Choroid plexus epithelial cell (primary cell): ENCODE data around the gene PTPRB.

Source experiments
- DNase-seq: peaks from one replicate; pipeline ENCODE4 v3.0.0-alpha.2; 2010; ENCODE audit warnings: low read depth
- H3K4me3 ChIP-seq: 2 replicates; pipeline ENCODE4 v1.5.1; 2011; ENCODE audit warnings: low read depth, mild to moderate bottlenecking, control low read depth, low read length, moderate library complexity
- TF ChIP-seq, protein P1 (sequence below): conservative IDR thresholded peaks from 2 replicates; pipeline ENCODE4 v1.5.1; 2011; ENCODE audit warnings: low read depth, mild to moderate bottlenecking, control low read depth, inconsistent platforms, low read length, moderate library complexity

Gene PTPRB

DNA sequence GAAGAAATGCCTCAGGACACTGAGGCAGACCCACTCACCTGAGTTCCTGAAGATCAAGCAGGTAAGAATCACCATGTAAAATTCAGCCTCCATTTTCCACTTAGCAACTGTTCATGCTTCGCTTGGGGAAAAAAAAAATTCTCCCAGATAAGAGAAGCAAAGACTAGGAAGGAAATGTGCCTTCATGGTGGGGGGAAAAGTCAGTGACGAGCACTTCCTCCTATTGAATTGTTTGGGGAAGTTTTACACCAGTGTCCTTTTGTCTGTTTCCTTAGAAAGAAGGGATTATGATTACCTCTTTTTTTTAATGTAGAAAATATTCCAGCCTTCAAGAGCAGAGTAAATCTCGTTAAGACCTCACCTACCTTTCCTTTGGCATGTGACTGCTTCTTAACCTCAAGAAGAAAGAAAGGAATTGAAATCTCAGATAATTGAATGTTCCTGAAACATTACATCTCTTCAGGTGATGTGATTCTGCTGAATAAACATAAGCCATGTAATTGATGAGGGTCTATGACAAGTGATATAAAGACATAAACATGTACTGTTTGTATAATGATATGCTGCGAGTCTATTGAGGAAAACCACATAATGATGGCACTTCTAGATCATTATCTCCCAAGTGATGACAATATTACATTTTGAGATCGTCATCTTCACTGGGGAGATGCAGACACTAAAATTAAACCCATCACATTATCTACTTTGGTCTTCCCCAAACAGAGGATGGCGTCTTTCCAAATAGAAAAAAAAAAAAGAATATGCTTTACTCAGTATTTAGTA is at the start of gene PTPRB:
Gene PTPRB (minus strand): TSS at position 127 of the 783 bp plus-strand sequence. CDS start 34 bp downstream, at position 93.
- no peak within 1 kb of the TSS for H3K4me3 ChIP-seq
- TF ChIP-seq, protein P1, sequence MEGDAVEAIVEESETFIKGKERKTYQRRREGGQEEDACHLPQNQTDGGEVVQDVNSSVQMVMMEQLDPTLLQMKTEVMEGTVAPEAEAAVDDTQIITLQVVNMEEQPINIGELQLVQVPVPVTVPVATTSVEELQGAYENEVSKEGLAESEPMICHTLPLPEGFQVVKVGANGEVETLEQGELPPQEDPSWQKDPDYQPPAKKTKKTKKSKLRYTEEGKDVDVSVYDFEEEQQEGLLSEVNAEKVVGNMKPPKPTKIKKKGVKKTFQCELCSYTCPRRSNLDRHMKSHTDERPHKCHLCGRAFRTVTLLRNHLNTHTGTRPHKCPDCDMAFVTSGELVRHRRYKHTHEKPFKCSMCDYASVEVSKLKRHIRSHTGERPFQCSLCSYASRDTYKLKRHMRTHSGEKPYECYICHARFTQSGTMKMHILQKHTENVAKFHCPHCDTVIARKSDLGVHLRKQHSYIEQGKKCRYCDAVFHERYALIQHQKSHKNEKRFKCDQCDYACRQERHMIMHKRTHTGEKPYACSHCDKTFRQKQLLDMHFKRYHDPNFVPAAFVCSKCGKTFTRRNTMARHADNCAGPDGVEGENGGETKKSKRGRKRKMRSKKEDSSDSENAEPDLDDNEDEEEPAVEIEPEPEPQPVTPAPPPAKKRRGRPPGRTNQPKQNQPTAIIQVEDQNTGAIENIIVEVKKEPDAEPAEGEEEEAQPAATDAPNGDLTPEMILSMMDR: no peak
- DNase-seq: no peak

DNA sequence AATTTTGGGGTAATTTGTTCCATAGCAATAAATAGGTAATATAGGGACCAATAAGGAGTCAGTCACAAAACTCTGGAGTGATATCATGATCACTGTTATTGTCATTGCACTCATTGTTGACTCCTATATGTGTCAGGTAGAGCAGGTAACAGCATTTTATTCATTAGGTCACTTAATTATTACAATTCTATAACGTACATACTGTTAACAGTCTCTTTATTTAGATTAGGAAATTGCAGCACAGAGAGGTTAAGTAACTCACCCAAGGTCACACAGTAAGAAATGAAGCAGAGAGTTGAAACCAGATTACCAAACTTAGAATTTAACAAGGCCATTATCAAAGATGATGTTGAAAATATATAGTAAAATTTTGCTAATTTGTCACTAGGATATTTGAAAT is 49.7 kb upstream of the PTPRB start:
- TF ChIP-seq, protein P1: no peak
- no peak overlapping the region for H3K4me3 ChIP-seq
- DNase-seq: no peak

DNA sequence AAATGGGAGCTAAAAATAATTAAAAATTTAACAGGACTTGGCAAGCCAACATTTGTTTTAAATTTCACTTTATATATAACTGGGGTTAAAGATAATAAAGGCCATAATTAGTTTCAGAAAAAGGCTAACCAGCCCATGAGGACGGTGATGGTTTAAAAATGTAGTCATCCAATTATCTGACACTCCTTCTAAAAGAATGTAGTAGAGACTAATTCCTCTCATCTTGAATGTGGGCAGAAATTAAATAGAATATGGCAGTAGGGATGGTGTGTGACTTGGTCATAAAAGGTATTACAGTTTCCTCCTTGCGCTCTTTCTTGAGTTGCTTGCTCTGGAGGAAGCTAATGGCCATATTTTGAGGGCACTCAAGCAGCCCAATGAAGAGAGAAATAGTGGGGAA is 49.1 kb upstream of the PTPRB start:
- no peak overlapping the region for H3K4me3 ChIP-seq
- DNase-seq: no peak
- TF ChIP-seq, protein P1: no peak

DNA sequence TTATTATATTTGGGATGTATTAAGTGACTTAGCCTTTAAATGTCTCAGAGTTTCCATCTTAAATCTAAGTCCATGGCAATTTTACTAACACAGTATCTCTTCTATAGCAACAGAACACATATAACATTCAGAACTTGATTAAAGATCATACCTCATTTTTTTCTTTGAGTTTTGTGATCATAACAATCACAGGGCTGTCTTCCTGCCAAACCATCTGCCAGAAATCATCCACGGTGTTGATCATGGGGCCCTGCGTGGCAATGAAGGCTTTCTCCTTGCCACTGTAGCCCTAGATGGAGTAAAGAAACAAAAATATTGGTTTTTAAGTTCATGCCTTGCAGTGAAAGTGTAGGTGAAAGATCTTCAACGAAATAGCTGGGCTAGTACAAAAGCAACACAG is 46.7 kb upstream of the PTPRB start:
- no peak for DNase-seq
- H3K4me3 ChIP-seq: no peak overlapping the region
- TF ChIP-seq, protein P1: no peak

DNA sequence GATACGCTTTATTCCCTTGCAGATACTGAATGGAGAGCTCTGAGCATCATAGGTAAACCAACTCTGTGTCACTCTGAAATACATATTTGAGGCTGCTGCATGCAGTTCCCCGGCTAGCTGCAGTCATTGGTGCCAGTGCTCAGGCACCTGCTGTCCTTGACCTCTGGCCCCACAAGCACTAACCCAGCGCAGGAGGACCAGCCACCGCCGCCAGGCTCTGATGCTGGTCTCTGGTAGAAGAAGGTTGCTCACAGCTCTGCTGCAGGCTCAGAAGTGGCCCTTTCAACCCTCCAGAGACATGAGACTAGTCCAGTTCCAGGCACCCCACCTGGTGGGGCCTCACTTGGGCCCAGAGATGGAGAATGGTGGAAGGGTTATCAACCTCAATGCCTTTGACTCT is 34.5 kb upstream of the PTPRB start:
- TF ChIP-seq, protein P1: no peak
- no peak overlapping the region for H3K4me3 ChIP-seq

DNA sequence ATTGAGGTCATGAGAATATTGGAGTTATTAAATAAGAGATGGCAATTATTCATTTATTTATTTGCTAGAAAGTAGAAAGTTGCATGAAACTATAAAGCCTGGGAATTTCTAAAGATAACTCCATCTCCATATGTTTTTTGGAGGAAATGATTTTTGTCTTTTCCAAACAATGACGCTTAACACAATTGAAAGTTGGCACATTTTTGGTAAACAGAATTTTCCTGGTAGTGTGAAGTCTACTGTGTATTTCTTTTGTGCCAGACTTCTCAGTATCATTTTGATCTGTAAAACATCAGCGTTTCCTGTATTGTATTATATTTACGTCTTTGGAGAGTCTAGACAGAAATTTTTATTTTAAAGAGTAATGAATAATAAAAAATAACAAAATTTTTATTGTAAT is 33.7 kb upstream of the PTPRB start:
- no peak overlapping the region for H3K4me3 ChIP-seq
- TF ChIP-seq, protein P1: no peak
- no peak for DNase-seq

More for the DNA sequence above, 34.5 kb upstream of the PTPRB start:
- no peak for DNase-seq

DNA sequence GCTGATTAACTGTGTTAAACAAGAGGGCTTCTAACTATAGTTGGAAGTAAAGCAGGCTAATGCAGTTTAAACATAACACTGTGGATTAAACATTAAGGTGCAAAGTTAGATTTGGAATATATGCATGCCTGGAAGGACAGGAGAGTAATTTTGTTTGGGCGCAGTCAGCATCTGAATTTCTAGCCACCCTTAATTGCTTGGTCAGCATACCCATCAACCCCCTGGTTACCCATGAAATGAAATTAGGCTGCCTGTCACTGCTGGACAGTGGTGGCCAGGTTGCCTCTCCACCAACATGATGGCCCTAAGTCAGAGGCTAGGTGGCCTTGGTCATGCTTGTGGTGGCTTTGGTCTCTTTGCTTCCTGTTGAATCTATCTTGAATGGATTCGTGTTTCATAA is 30.0 kb upstream of the PTPRB start:
- no peak for DNase-seq
- no peak overlapping the region for H3K4me3 ChIP-seq
- TF ChIP-seq, protein P1: no peak
